Activated T-helper 9 cell treated with anti-CD3 and anti-CD28 coated beads, Interleukin-2, amount 50 U/mL, for 16 hours (primary cell): ENCODE results near the gene DNM1.

Experiments used
- DNase-seq: peaks from one replicate; pipeline ENCODE4 v3.0.0-alpha.2; 2020; ENCODE audit warnings: low read depth

DNM1 gene

GRCh38 chr9:128203024-128203706 lies at the start of gene DNM1:
DNM1 (plus strand) TSS chr9:128203379; CDS start chr9:128203471, 92 bp downstream.
- peak; percentile 56 for DNase-seq

GRCh38 chr9:128153947-128154695 lies 49.1 kb upstream of the DNM1 start:
- DNase-seq = no peak

GRCh38 chr9:128155736-128156500 lies 47.3 kb upstream of the DNM1 start:
- DNase-seq = no peak

- DNase-seq = peak; percentile 38
Measured at GRCh38 chr9:128159522-128159783, 43.7 kb upstream of the DNM1 start.

GRCh38 chr9:128159784-128160602 lies 43.2 kb upstream of the DNM1 start, which contains the start of gene BBLN:
BBLN (plus strand) TSS chr9:128160265; CDS start chr9:128160408, 143 bp downstream.
- DNase-seq = peak; percentile 91

GRCh38 chr9:128160603-128160987 lies 42.6 kb upstream of the DNM1 start:
- DNase-seq = peak; percentile 36

- DNase-seq = no peak
Measured at GRCh38 chr9:128161215-128161902, 41.8 kb upstream of the DNM1 start.

GRCh38 chr9:128162215-128163026 lies 40.8 kb upstream of the DNM1 start:
- no peak for DNase-seq

GRCh38 chr9:128163027-128163515 lies 40.1 kb upstream of the DNM1 start:
- DNase-seq = no peak

GRCh38 chr9:128163523-128164306 lies 39.5 kb upstream of the DNM1 start:
- DNase-seq = no peak

GRCh38 chr9:128164307-128164885 lies 38.8 kb upstream of the DNM1 start:
- DNase-seq = no peak

GRCh38 chr9:128166169-128166568 lies 37.0 kb upstream of the DNM1 start:
- no peak for DNase-seq

- no peak for DNase-seq
Measured at GRCh38 chr9:128167209-128167608, 36.0 kb upstream of the DNM1 start.

- no peak for DNase-seq
Measured at GRCh38 chr9:128168731-128169308, 34.4 kb upstream of the DNM1 start.

GRCh38 chr9:128169492-128169891 lies 33.7 kb upstream of the DNM1 start:
- no peak for DNase-seq

- no peak for DNase-seq
Measured at GRCh38 chr9:128169925-128170324, 33.3 kb upstream of the DNM1 start.

GRCh38 chr9:128174062-128174461 lies 29.1 kb upstream of the DNM1 start:
- no peak for DNase-seq

- DNase-seq = no peak
Measured at GRCh38 chr9:128175102-128175563, 28.0 kb upstream of the DNM1 start.

GRCh38 chr9:128175726-128176125 lies 27.5 kb upstream of the DNM1 start:
- no peak for DNase-seq
